ENCODE data around the gene EVA1B.

EVA1B gene

DNA sequence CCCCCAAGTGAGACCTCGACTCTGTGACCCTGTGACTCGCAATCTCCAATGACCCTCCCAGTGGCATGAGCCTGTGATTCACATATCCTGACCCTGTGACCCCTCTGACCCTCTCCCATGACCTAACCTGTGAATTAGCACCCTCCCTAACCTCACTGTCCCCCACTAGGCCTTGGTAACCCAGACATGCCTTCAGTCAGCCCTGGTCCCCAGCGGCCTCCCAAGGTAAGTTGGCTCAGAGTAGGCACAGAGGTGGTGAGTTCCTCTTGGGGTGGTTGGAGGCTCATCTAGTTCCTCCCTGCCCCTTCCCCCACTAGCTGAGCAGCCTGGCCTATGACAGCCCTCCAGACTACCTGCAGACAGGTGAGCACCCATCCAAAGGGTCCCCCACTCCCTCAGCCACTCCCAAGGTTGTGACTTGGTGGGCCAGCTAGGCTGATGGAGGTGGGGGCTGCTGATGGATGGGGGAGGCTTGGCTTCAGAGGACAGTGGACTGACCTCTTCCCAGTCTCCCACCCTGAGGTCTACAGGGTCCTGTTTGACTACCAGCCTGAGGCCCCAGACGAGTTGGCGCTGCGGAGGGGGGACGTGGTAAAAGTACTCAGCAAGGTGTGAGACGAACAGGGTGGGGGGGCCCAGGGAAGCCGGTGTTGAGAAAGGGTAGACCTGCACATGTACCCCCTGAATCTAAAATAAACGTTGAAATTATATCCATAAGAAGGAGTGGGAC lies 15.7 kb downstream of the EVA1B start:
- H3K27ac Mint-ChIP-seq, result no peak overlapping the region
- no peak for DNase-seq

DNA sequence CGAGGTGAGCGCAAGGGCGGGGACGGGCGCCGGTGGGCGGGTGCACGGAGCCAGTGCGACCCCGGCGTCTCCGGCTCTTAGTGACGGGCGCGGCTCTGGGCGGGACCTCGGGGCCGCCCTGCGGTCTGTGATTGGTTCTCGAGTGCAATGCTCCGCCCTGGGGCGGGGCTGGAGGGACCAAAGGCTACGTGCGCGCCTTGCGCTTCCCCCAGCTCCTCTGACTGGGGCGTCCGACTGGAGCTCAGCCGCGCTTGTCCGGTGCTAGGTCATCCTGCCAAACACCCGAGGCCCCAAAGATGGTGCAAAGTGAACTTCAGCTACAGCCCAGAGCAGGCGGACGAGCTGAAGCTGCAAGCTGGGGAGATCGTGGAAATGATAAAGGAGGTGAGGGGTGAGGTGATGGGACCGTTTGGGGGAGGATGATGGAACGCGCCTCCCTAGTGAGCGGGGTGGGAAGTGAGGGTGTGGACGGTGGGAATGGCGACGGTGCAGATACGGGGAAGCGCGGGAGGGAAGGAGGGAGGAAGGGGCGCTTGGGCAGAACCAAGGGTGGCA lies 16.5 kb downstream of the EVA1B start:
- no peaks in the 10 kb centered on the region for H3K27me3 Mint-ChIP-seq
- H3K4me1 Mint-ChIP-seq (ENCODE audit: low read depth), result peaks cover 52% of the 10 kb centered on the region
- peak overlapping the region; percentile 90 for H3K4me3 Mint-ChIP-seq
- H3K27ac Mint-ChIP-seq, result peak overlapping the region; percentile 91
- no peaks in the 10 kb centered on the region for H3K9me3 Mint-ChIP-seq
- H3K36me3 Mint-ChIP-seq (ENCODE audit: low read depth), result peaks cover 51% of the 10 kb centered on the region
- peak; percentile 96 for DNase-seq

More for the DNA sequence above, 15.7 kb downstream of the EVA1B start:
- no peaks in the 10 kb centered on the region for H3K27me3 Mint-ChIP-seq
- H3K4me1 Mint-ChIP-seq (ENCODE audit: low read depth), result peaks cover 44% of the 10 kb centered on the region
- no peaks in the 10 kb centered on the region for H3K9me3 Mint-ChIP-seq
- peak overlapping the region; percentile 90 for H3K4me3 Mint-ChIP-seq
- H3K36me3 Mint-ChIP-seq (ENCODE audit: low read depth), result peaks cover 43% of the 10 kb centered on the region

DNA sequence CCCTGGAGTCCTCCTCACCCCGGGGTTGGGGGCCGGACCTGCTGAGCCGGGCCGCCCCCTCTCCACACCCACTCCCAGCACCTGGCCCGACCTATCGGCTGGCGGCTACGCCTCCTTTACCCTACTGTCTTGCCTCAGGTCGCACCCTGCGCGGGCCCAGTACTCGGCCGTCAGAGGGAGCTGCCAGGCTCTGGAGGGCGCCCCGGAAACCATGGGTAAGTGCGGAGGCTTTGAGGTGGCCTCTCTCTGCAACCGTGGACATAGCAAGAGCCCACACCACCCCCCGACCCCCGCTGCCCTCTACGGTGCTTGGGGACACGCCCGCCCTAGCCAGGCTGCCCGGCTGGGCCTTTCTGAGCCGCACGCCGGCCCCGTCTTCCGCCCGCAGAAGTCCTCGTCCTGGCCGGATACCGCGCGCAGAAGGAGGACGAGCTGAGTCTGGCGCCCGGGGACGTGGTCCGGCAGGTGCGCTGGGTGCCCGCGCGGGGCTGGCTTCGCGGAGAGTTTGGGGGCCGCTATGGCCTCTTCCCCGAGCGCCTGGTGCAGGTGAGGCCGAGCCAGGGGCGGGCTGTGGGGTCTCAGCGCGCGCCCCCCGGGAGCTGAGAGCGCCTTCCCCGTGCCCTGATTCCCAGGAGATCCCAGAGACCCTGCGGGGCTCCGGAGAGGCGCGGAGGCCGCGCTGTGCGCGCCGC lies 17.1 kb downstream of the EVA1B start, which contains the start of gene SH3D21:
Gene SH3D21, plus strand, starts transcription at position 159 of the 692 bp plus-strand sequence. Its CDS starts 53 bp downstream, at position 212.
- Mint-ChIP-seq H3K4me3 (peak within 1 kb of the TSS; percentile 90), H3K27me3 (no peaks in the 10 kb centered on the region), H3K4me1 (ENCODE audit: low read depth) (peaks cover 56% of the 10 kb centered on the region), H3K27ac (peak within 1 kb of the TSS; percentile 96), H3K36me3 (ENCODE audit: low read depth) (peaks cover 54% of the 10 kb centered on the region), H3K9me3 (no peaks in the 10 kb centered on the region)
- DNase-seq, result peak; percentile 68

DNA sequence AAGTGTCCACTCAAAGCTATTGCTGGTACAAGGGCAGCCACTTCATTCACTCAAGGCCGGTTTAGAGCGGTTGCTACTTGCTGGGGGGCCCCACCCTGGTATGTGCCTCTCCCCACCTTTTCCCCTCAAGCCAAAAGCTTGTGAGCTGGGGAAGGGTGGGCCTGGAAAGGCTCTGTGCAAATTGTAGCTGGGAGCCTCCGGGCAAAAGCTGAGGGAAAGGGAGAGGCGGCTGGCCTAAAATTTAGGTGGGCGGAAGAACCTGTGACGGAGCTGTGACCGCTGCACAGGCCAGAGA lies 17.6 kb downstream of the EVA1B start:
- Mint-ChIP-seq H3K4me3 (peak overlapping the region; percentile 90), H3K36me3 (ENCODE audit: low read depth) (peaks cover 59% of the 10 kb centered on the region), H3K27me3 (no peaks in the 10 kb centered on the region), H3K4me1 (ENCODE audit: low read depth) (peaks cover 61% of the 10 kb centered on the region), H3K27ac (peak overlapping the region; percentile 96), H3K9me3 (no peaks in the 10 kb centered on the region)
- no peak for DNase-seq

DNA sequence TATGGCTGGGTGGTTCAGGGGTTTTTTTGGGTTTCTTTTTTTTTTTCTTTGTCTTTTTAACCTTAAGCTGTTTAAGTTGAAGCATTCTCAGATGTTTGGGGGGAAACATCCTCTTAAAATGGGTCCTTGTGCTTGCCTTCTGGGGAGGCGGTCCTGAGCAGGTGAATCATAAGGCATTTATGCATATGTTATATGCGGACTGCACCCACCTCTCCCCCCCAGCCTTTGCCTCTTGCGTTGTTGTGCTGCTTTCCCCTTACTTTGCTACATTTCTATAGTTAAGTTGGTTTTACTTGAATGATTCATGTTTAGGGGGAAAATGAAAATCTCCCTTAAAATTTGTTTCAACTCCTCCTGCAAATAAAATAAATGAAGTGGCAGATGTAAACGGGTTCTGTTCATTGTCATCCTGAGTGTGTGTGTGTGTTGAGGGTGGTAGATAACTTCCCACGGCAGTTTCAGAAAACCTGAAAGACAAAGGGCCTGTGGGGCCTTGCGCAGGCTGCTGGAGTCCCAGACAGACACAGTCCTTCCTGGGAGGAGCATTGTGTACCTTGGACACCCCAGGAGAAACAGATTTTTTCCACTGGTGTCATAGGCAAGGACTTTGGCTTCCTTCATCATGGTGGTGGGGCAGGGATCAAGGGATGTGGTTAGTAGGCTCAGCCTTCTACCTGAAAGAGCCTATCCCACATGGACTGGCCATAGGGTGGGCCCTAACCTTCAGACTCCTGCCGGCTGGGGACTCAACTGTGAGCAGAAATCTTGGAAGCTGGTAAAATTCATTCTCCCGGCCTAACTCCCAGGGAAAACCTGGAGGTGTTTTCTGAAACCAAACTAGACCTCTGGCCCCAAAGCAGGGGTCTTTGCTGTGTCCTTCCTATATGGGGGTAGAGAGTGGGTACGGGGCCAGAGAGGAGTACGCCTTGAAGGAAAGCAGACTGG lies 18.2 kb downstream of the EVA1B start:
- H3K27me3 Mint-ChIP-seq, result no peaks in the 10 kb centered on the region
- H3K4me1 Mint-ChIP-seq (ENCODE audit: low read depth), result peaks cover 67% of the 10 kb centered on the region
- peaks cover 62% of the 10 kb centered on the region for H3K36me3 Mint-ChIP-seq (ENCODE audit: low read depth)
- peak overlapping the region; percentile 90 for H3K4me3 Mint-ChIP-seq
- peak; percentile 53 for DNase-seq
- no peaks in the 10 kb centered on the region for H3K9me3 Mint-ChIP-seq
- H3K27ac Mint-ChIP-seq, result peak overlapping the region; percentile 96

DNA sequence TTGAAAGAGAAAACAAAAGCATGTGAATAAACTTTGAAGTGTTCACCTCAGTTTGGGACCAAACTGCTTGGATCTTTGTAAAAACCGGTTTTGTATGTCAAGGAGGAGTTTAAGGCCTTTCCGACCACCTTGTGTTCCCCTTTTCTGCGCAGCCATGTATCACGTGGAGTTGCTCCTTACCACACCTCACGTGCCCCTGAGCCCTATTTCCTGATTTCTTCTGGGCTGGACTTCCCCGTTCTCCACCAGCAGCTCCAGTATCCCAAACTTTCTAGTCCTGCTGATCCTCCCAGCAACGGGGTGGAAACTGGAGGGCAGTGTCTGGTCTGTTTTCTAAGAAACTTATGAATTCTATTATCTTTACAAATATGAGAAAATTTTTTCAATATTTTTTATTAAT lies 18.9 kb downstream of the EVA1B start:
- peak overlapping the region; percentile 88 for H3K27ac Mint-ChIP-seq
- no peaks in the 10 kb centered on the region for H3K9me3 Mint-ChIP-seq
- no peak overlapping the region for H3K4me3 Mint-ChIP-seq
- H3K36me3 Mint-ChIP-seq (ENCODE audit: low read depth), result peaks cover 67% of the 10 kb centered on the region
- H3K27me3 Mint-ChIP-seq, result no peaks in the 10 kb centered on the region
- no peak for DNase-seq
- H3K4me1 Mint-ChIP-seq (ENCODE audit: low read depth), result peaks cover 74% of the 10 kb centered on the region

- Mint-ChIP-seq H3K36me3 (ENCODE audit: low read depth) (peaks cover 70% of the 10 kb centered on the region), H3K27ac (peak overlapping the region; percentile 88), H3K4me3 (no peak overlapping the region), H3K9me3 (no peaks in the 10 kb centered on the region), H3K27me3 (no peaks in the 10 kb centered on the region), H3K4me1 (ENCODE audit: low read depth) (peaks cover 79% of the 10 kb centered on the region)
- DNase-seq, result no peak
Observed at GRCh38 chr1:36303650-36304360, 19.6 kb downstream of the EVA1B start.

DNA sequence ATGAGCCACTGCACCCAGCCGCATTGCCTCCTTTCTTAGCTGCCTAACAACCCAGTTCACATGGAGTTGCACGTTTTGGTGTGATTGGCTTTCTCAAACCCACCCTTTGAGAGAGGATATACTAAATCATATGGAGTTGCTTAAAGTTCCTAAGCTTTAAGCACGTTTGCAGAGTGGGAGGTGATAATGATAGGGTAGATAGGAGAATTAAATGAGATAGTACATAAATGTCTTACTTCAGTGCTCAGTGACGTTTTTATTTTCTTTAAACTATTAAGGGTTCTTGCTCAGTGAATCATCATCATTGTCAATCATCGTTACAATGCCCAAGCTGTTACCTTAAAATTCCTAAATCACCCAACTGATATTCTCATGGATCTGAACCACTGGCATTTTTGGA lies 20.2 kb downstream of the EVA1B start:
- Mint-ChIP-seq H3K4me3 (no peak overlapping the region), H3K9me3 (no peaks in the 10 kb centered on the region), H3K27ac (peak overlapping the region; percentile 88), H3K36me3 (ENCODE audit: low read depth) (peaks cover 76% of the 10 kb centered on the region), H3K27me3 (no peaks in the 10 kb centered on the region), H3K4me1 (ENCODE audit: low read depth) (peaks cover 82% of the 10 kb centered on the region)
- DNase-seq, result no peak

- Mint-ChIP-seq H3K4me3 (no peak overlapping the region), H3K36me3 (ENCODE audit: low read depth) (peaks cover 93% of the 10 kb centered on the region), H3K27ac (peak overlapping the region; percentile 89), H3K27me3 (no peaks in the 10 kb centered on the region), H3K4me1 (ENCODE audit: low read depth) (peaks cover 71% of the 10 kb centered on the region), H3K9me3 (no peaks in the 10 kb centered on the region)
- DNase-seq, result no peak
Observed at GRCh38 chr1:36301220-36301619, 22.2 kb downstream of the EVA1B start.

GRCh38 chr1:36300526-36300925 lies 22.9 kb downstream of the EVA1B start:
- no peak for DNase-seq
- Mint-ChIP-seq H3K4me3 (peak overlapping the region; percentile 2), H3K27ac (peak overlapping the region; percentile 89), H3K9me3 (no peaks in the 10 kb centered on the region), H3K27me3 (no peaks in the 10 kb centered on the region), H3K36me3 (ENCODE audit: low read depth) (peaks cover 96% of the 10 kb centered on the region), H3K4me1 (ENCODE audit: low read depth) (peaks cover 64% of the 10 kb centered on the region)

GRCh38 chr1:36298640-36299039 lies 24.8 kb downstream of the EVA1B start:
- Mint-ChIP-seq H3K27me3 (no peaks in the 10 kb centered on the region), H3K4me1 (ENCODE audit: low read depth) (peaks cover 46% of the 10 kb centered on the region), H3K4me3 (no peak overlapping the region), H3K36me3 (ENCODE audit: low read depth) (peaks cover 96% of the 10 kb centered on the region), H3K9me3 (no peaks in the 10 kb centered on the region), H3K27ac (peak overlapping the region; percentile 89)
- peak; percentile 20 for DNase-seq

GRCh38 chr1:36297062-36297461 lies 26.4 kb downstream of the EVA1B start:
- peaks cover 97% of the 10 kb centered on the region for H3K36me3 Mint-ChIP-seq (ENCODE audit: low read depth)
- no peaks in the 10 kb centered on the region for H3K27me3 Mint-ChIP-seq
- no peak for DNase-seq
- H3K27ac Mint-ChIP-seq, result peak overlapping the region; percentile 51
- no peaks in the 10 kb centered on the region for H3K9me3 Mint-ChIP-seq
- H3K4me3 Mint-ChIP-seq, result no peak overlapping the region
- peaks cover 33% of the 10 kb centered on the region for H3K4me1 Mint-ChIP-seq (ENCODE audit: low read depth)

- no peaks in the 10 kb centered on the region for H3K9me3 Mint-ChIP-seq
- H3K4me3 Mint-ChIP-seq, result no peak overlapping the region
- H3K27ac Mint-ChIP-seq, result peak overlapping the region; percentile 81
- DNase-seq, result no peak
- H3K4me1 Mint-ChIP-seq (ENCODE audit: low read depth), result peaks cover 18% of the 10 kb centered on the region
- peaks cover 97% of the 10 kb centered on the region for H3K36me3 Mint-ChIP-seq (ENCODE audit: low read depth)
- H3K27me3 Mint-ChIP-seq, result no peaks in the 10 kb centered on the region
Observed at GRCh38 chr1:36295390-36295789, 28.1 kb downstream of the EVA1B start.

- no peaks in the 10 kb centered on the region for H3K27me3 Mint-ChIP-seq
- peaks cover 35% of the 10 kb centered on the region for H3K4me1 Mint-ChIP-seq (ENCODE audit: low read depth)
- peak overlapping the region; percentile 8 for H3K27ac Mint-ChIP-seq
- no peak overlapping the region for H3K4me3 Mint-ChIP-seq
- H3K9me3 Mint-ChIP-seq, result no peaks in the 10 kb centered on the region
- no peak for DNase-seq
- H3K36me3 Mint-ChIP-seq (ENCODE audit: low read depth), result peaks cover 98% of the 10 kb centered on the region
Observed at GRCh38 chr1:36287595-36287994, 35.9 kb downstream of the EVA1B start.
